Dermis microvascular lymphatic vessel endothelial cell (primary cell): ENCODE data around the gene TC2N. TPM values are rescaled to one million over a fixed set of nuclear protein-coding genes. Genes with fewer than 3 reads are reported as not detected.
"Not testable (repeated sequence)": the region's sequence is repeated elsewhere in the genome, so short reads cannot be mapped to it uniquely, and the experiment has no call there.

Source experiments
- DNase-seq, 2 donors: peaks; one replicate each; pipeline versions ENCODE4 v3.0.0 to v3.0.0-alpha.2; 2010; ENCODE audit warnings: low read depth in 2 of 2
- total RNA-seq: library from RNA; depleted of rRNA; stranded (reverse); fragments of >200 nt; gene quantifications from 2 replicates; pipeline ENCODE4 v1.2.1, GENCODE V29; 2014

The TC2N gene
- total RNA-seq, 1 donor from 2014 or later, result 7.4 TPM

DNA sequence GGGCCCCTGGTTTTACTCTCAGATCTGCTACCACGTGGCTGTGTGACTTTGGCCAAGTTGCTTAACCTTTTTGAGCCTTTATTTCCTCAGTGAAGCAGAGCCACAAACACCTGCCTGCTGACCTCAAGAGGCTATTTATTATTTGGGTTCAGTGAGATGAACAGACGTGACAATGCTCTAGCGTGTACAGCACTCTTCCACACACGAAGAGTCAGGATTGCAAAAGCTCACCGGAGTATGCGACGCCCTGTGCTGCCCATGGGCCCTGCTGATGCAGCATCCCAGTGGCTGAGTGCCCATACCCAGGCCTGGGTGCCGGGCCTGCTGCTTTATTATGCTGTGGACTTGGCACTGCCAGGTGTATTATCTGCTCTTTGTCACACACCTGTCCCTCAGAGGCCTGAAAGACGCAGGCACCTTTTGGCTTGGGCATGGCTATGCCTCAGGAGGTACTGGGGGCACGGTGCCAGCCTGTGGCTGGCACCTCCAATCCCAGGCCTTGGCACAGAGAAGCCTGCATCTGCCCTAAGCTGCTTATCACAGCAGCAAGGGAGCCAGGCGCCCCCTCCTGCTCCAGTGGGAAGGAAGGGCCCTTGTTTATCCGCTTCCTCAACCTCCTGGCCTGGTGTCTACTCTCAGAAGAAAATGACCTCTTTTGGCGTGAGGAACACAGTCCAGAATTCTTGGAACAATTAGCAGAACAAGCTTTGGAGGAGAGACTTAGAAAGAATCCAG, 22.3 kb upstream of the TC2N start:
- DNase-seq, result peak; percentile 36 to 83

DNA sequence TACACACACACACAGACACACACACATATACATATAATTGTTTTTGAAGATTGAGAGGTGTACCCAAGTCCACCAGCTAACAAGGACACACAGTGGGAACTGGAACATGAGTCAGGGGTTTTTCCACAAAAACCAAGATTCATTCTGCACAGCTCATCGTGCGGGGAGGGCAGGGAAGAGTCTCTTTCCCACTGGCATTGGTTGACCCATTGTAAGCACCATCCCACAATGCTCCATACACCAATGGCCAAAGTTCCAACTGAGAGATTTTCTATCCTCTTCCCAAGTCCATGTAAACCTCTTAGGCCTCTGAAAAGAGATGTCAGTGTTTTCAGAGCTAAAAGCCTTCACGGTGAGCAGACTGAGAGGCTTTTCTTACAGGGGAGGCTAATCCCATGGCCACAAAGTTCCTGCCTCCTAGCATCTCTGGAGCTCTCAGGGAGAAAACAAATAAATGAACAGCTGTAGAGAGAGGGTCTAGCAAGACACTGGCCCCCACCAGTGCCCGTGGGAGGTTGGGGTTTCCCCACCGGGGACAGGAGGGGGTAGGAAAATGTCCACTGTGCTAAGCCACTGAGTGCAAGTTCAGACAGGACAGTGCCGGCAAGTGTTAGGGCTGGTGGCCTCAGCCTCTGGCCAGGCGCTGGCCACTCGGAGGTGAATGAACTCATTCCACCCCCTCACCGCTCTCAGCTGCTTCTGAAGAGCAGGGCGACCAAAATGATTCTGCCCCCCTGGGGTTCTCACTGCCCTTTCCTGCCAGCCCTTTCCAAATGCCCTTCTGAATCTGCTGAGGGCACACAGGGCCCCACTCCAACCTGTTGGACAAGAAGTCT, 21.5 kb upstream of the TC2N start:
- DNase-seq, result peak in 1 of 2 donors; percentile 51

DNA sequence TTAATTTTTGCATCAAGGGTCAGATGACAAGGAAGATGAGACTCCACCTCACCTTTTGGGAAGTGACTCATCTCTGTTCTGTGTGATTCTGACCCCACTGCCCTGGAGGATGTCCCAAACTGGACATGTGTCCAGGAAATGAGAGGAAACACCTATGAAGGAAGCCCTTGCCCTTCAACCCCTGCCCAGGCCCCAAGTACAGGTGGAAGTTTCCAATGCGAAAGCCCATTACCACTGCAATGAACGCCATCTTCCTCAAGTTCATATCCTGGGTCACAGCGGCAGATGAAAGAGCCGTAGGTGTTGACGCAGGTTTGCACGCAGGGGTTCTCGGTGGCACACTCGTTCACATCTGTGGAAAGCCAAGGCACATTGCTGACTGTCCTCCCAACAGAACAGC, 19.6 kb upstream of the TC2N start:
- peak in 1 of 2 donors; percentile 91 for DNase-seq

DNA sequence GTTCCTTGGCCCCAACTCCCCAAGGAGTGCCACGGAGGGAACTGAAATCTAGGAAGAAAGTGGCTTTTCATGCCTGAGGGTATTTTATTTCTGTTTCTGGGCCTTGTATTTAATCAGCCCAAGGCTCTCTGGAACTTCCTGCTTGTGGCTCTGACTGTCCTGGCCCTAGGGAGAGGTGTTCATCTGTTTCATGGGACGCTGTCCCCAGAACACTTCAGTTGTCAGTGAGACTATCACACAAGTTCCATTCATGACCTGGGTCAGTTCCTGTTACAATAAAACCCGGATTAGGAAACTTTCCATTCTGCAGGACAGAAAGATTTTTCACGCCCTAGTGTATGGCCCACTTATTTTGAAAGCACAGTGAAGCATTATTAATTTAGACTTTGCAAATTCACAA, 18.5 kb upstream of the TC2N start:
- peak in 1 of 2 donors; percentile 84 for DNase-seq

DNA sequence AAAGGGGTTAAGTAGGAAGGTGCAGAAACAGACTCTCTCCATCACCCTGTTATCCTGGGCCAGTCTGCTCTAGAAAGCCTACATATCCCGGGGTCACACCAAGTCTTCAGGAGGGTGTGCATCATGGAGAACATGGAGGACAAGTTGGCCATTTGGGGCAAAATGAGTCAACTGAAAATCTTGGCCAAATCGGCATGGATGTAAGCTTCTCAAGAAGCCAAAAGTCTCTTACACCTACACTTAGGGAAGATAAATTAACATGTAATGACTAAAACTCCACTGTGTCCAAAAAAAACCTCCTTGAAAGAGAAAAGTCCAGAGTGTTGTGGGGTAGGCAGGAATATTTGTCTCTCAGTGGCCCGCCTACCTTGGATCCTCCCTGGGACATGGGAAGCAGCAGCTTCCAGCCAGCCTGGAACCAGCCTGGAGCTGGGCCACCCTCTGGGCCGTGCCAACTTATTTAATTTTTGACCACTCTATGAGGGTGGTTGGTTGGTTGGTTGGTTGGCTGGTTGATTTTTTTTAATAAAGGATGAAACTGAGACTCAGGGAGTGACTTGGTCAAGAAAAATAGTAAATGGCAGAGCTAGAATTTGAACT, 17.9 kb upstream of the TC2N start:
- DNase-seq, result no peak

DNA sequence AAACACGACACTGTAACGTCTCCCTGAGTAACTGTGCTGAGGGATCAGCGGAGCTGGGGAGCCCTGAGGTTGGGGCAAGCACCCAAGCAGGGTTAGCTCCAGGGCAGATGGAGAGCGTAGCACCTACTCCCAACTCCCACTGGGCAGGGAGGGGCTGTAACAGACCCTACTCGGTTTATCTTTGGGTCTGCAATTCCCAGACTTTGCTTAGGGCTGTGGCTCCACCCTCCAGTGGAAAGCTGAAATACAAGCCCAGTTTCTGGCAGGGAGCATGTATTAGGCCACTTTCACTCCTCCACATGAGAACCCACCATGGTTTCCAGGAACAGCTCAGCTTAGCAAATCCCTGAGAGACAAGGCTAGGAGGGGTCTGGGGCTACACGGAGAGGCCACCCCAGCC, 17.3 kb upstream of the TC2N start:
- DNase-seq, result no peak

DNA sequence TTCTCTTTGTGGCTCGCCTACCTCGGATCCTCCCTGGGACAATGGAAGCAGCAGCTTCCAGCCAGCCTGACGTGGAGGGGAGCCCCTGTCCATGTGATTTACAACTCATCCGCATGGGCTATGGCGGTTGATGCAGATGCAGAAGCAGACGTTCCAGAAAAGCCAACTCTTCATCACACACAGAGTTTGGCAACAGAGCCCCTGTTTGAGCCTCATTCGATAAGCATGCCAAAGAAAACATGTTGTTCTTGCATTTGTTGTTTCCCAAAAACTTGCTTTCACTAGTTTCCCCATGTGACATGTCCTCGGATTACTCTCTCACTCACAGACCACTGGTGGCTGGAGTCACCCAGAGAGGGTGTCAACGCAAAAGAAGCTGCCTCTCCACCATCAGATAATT, 16.4 kb upstream of the TC2N start:
- no peak for DNase-seq

DNA sequence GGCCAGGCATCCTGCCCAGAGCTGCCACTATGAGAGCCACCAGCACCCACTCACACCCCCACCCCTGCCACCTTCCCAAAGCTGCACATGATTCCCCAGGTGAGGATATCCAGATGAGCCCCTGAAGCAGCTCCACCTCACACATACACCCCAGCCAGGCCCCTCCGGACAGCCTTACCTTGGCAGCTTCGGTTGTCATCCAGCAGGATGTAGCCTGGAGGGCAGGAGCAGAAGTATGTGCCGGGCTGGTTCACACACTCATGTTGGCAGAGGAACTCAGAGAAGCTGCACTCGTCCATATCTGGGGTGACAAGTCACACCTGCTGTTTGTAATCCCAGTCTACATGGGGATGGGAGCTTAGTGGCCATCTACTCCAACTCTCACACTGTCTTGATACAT, 15.4 kb upstream of the TC2N start:
- no peak for DNase-seq

DNA sequence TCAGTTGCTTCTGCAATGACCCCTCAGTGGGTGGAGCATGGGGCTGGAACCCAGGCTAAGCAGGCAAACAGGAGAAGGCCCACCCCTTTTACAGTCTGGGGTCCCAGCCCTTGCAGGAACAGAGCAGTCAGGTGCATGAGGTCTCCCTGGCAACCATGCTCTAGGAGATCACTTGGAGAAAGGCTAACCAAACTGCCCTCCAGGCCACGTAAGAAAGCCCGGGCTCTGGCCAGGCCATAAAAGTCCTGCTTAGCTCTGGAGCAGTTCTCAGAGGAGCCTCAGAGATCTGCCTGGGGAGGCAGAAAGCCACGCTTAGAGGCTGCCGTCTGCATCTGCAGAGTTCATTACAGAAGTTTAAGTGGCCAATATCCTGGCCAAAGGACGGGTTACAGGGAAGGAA, 15.0 kb upstream of the TC2N start:
- no peak for DNase-seq

DNA sequence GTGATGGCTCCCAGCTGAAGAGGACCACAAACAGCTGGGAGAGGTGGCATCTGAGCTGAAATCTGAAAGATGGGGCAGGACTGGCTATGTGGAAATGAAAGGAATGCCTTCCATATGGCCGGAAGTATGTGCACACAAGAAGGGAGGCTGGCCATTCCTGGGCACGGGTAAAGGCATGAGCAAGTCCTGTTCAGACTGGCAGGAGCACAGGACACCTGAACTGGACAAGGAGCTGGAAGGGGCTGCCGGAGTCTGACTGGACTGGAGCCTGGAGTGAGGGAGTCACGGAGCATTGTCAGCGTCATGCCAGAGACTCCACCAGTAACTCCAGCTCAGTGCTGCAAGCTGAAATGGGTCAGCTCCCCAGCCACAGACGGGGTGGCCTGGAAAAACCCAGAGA, 11.9 kb upstream of the TC2N start:
- no peak for DNase-seq

DNA sequence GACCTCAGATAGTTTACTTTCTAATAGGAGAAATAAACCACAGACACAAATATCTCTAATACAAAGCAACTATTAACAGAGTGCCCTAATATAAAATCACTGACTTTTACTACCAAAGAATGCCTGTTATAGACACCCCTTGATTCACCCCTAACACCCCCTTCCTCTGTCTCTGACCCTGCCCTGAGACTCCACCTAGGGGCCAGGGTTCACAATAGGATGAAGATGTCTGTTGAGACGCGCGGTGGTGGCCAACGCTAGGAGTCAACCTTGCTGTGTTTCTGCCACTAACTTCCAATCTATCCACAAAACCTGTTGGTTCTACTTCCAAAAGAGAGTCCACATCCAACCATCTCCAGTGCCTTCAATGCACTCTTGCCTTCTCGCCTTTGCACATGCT, 10.9 kb upstream of the TC2N start:
- no peak for DNase-seq

DNA sequence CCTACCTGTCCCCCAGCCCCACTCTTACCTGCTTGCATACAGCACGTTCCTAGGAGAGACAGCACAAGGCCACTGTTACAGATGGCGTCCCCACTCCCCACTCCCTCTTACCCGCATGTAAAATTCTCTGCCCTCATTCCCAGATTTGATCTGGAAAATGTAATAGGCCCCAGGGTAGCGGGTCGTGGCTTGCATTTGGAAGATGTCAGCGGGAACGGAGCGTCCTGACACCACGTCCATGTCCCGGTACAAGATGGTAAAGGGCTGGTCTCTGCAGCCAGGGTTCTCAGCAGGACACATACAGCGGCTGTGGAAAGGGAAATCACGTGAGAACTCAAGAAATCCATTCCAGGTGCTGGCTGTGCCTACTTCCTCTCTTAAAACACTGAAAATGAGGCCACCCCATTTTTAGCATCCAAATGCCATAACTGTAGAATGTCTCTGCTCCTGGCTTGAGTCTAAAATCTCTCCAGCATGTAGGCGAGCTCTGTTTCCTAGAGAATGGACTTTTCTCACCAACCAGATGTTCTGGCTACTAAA, 10.1 kb upstream of the TC2N start:
- DNase-seq, result no peak

DNA sequence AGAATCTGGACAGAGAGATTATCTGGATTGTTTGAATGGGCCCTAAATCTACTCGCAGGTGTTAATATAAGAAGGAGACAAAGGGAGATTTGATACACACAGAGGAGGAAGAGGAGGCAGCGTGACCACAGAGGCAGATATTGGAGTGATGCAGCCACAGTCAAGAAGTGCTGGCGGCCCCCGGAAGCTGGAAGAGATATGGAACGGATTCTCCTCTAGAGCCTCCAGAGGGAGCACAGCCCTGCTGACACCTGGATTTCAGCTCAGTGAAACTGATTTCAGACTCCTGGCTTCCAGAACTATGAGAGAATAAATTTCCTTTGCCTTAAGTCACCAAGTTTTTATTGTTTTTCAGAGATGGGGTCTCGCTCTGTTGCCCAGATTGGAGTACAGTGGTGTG, 9.2 kb upstream of the TC2N start:
- no peak for DNase-seq

DNA sequence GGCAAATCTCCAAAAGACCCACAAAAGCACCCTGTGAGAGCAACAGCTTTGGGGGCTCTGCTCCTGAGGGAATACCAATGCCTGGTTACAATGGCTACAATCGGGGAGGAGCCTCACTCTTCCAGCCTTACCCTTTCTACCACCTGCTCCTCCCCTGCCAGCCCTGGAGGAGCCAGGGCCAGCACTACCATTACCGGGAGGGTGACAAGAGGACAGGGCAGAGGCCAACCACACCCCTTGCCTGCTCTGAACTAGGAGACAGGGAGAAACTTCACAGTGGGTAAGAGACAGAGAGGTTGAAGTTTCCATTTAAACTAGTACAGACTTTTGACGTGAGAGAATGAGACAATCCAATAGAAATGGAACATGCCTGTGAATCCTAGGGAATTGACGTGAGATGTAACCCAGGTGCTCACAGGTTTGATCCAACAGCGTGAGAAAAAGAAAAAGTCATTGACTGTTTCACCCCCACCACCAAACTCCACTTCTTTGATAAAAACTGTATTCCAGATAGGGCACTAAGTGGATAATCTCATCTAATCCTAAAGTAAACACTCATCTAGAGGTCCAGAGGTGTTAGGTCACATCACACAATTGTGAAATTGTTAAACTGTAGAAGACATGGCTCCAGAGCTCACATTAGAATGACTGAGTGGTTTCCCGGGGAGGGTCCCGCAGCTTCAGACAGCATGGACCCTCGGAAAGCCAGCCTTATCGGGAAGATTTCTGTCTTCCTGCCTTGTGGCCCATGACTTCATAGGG, 8.4 kb upstream of the TC2N start:
- no peak for DNase-seq

DNA sequence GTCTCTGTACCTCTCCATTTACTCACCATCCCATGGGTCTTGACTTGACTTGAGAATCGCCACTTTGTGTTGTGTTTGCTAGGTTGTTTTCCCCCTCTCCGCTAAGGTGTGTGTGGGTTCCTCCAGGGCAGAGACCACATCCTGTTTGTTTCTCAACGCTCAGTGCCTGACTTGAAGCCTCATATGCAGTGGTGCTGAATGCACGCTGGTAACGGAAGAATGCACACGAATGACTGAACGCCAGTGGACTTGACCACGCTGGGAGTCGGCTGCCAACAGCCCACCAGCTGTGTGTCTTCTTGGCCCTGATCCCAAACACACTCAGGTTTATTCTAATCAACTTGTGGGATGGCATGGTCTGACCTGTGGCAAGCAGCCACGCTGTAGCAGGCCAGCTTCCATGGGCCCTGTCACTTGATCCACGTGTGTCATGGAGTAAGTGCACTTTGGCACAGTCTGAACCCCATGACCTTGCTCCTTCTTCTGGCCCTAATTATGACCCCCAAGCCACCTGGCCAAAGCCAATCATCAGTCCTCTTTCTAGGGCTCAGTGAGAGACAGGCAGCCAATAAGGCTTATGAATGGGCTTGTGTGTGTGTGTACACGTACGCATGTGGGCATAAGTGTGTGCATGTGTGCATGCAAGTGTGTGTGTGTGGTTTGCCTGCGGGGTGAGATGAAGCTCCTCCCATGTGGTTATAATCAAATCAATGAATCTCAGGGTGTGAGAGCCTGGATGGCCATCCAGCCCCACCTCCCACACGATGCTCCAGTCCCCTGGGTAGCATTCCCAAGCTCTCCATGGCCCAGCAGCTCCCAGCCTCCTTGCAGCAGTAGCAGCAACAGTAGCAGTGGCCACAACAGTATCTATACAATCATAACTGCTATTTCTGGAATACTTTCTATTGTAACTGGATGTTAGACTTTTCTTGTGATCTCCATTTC, 6.4 kb upstream of the TC2N start:
- DNase-seq, result no peak

DNA sequence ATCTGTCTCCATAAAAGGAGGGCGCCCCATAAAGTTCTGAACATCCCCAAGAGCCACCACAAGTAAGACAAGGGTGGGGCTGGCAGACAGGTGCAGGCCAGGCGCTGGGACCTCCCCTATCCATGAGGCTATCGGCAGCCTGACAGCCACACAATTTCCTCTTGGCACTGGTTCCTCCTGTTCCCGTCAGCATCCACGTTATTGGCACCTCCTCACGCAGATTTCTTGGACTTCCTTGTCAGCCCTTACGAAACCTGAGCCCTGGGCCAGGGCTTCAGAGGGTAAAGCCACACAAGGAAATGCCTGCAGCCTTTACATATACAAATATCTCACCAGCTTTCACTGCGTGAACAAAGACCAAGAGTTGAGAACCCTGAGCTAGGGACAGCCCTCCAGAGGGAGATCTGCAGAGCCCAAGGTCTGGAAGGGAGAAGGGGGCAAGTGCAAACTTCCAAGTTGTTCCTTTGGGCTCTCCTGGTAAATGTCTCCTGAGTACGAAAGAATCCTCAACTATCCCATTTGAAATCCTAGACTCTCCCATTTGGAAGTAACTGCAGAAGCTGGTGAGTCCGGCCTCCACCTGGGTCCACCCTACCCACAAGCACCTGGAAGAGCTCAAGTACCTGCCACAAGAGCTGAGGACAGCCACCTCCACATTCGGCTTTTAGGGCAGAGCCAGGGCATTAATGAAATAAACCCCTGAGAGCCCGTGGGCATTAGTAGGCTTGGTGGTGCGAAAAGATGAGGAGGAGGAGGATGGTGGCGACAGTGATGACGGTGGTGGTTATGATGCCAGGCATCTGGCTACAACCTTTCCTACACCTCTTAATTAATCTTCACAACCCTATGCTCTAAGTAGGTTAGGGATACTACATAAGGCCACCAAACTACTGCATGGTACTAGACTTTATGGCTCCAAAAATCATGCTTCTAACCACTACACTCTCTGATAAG, 5.5 kb upstream of the TC2N start:
- peak in 1 of 2 donors; percentile 74 for DNase-seq

DNA sequence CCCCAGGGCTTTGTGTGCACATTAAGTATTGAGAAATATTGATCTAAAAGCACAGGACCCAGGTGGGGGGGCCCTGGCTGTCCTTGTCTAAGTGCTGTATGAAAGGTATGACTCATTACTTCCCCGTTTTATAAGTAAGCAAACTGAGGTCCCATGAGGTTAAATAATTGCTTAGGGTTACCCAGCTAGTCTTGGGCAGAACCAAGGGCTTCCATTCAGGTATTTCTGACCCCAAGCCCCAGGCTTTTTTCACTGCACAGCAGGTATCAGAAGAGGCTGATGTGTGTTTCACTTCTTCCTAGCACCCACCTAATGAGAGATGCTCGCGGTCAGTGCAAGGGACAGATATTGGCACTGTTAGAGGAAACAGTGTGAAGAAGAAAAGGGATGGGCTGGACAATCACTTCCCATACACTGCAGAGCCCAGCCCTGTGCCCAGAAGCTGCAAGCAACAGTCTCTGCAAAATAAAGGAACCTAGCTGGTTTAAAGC, 4.7 kb upstream of the TC2N start:
- DNase-seq, result peak in 1 of 2 donors; percentile 29

DNA sequence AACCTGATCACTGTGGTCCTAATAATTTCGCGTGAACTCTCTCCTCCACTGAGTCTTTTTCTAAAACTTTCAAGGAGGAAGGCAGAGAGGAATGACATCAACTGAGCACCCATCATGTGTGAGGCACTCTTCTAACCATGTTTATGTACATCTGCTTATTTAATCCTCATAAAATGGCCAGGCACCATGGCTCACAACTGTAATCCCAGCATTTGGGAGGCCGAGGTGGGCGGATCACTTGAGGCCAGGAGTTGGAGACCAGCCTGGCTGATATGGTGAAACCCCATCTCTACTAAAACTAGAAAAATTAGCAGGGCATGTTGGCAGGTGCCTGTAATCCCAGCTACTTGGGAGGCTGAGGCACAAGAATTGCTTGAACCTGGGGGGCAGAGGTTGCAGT, 4.1 kb upstream of the TC2N start:
- not testable (repeated sequence) for DNase-seq

DNA sequence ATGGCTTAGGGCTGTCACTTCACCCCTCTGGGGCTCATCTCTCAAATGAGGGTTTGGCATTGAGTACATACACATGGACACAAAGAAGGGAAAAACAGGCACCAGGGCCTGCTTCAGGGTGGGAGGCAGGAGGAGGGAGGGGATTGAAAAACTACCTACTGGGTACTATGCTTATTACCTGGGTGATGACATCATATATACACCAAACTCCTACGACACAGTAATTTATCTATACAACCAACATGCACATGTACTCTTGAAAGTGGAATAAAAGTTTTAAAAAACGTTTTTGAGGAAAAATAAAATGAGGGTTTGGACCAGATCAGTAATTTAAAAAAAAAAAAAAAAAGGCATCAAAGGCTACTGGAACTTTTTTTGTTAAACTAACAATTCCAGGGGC, 3.6 kb upstream of the TC2N start:
- DNase-seq, result no peak
